GM21528 (cell line): ENCODE data around the gene ARF4.

Experiments used
- ATAC-seq: cut with Tn5 transposase; IDR thresholded peaks from one replicate; pipeline ENCODE4 v1.9.1; 2021; ENCODE audit warnings: mild to moderate bottlenecking, moderate library complexity; ENCODE audit not compliant: unreplicated experiment, low FRiP score

The ARF4 gene

GRCh38 chr3:57582474-57583168, 14.5 kb downstream of the ARF4 start:
- no peak for ATAC-seq

- no peak for ATAC-seq
Measured at GRCh38 chr3:57577801-57578200, 19.3 kb downstream of the ARF4 start.

- ATAC-seq = no peak
Measured at GRCh38 chr3:57575966-57576626, 21.0 kb downstream of the ARF4 start.

GRCh38 chr3:57572096-57572495, 25.0 kb downstream of the ARF4 start:
- no peak for ATAC-seq

- ATAC-seq = no peak
Measured at GRCh38 chr3:57570878-57571277, 26.3 kb downstream of the ARF4 start.

GRCh38 chr3:57569859-57570450, 27.2 kb downstream of the ARF4 start:
- no peak for ATAC-seq

- no peak for ATAC-seq
Measured at GRCh38 chr3:57559526-57559925, 37.6 kb downstream of the ARF4 start.

GRCh38 chr3:57557085-57557537, 40.0 kb downstream of the ARF4 start:
- peak; percentile 14 for ATAC-seq

- peak; percentile 45 for ATAC-seq
Measured at GRCh38 chr3:57556459-57557084, 40.6 kb downstream of the ARF4 start.

- peak; percentile 85 for ATAC-seq
Measured at GRCh38 chr3:57555738-57556458, 41.2 kb downstream of the ARF4 start, which contains the start of gene PDE12. PDE12 (plus strand) TSS chr3:57556274; CDS start chr3:57556380, 106 bp downstream.

GRCh38 chr3:57555306-57555705, 41.8 kb downstream of the ARF4 start:
- ATAC-seq = peak; percentile 1

GRCh38 chr3:57546616-57547015, 50.5 kb downstream of the ARF4 start:
- no peak for ATAC-seq

GRCh38 chr3:57545636-57546268, 51.4 kb downstream of the ARF4 start:
- no peak for ATAC-seq

GRCh38 chr3:57544181-57545125, 52.7 kb downstream of the ARF4 start, which contains the start of gene DNAH12:
DNAH12 (minus strand) TSS chr3:57544344; CDS start chr3:57542870, 1,474 bp downstream.
- ATAC-seq = no peak

- ATAC-seq = no peak
Measured at GRCh38 chr3:57538465-57538864, 58.7 kb downstream of the ARF4 start.

GRCh38 chr3:57530071-57530608, 67.0 kb downstream of the ARF4 start:
- no peak for ATAC-seq
